ENCODE measurements around the gene EXOC1.
"Not testable (repeated sequence)": the region's sequence is repeated elsewhere in the genome, so short reads cannot be mapped to it uniquely, and the experiment has no call there.

- not testable (repeated sequence) for TF ChIP-seq CTCF (IDR thresholded peaks at IDR 0.05; ENCODE audit: low read depth, low read length, missing input control); SP1 (IDR thresholded peaks at IDR 0.05); RAD21 (IDR thresholded peaks at IDR 0.05); YY1 (IDR thresholded peaks at IDR 0.05); EGR1 (IDR thresholded peaks at IDR 0.05; ENCODE audit: low read depth in 2 of 2); ZBTB33 (IDR thresholded peaks at IDR 0.05); MAX (IDR thresholded peaks at IDR 0.05); TAF1 (conservative IDR thresholded peaks at IDR 0.05); REST (IDR thresholded peaks at IDR 0.05)
These were observed 11.1 kb upstream of the EXOC1 start for GRCh38 chr4:55842312-55842711.

Data from liver (tissue), 3 donors.